Keratinocyte (primary cell): ENCODE measurements around the gene SELENOV.

ENCODE experiments used
- EZH2 ChIP-seq: IDR thresholded peaks from one replicate; pipeline ENCODE4 v1.6.1; 2012; ENCODE audit warnings: inconsistent platforms, mild to moderate bottlenecking, low read length, moderate library complexity
- TF ChIP-seq, protein P1 (sequence below), 3 experiments: IDR thresholded peaks in 1 of 3; conservative IDR thresholded peaks in 1 of 3; optimal IDR thresholded peaks in 1 of 3; 2 replicates in 2 of 3; 3 replicates in 1 of 3; pipeline versions ENCODE3 to v1.5.1; 2011; ENCODE audit warnings: low read length in 3 of 3, mild to moderate bottlenecking in 3 of 3, moderate library complexity in 2 of 3, control low read depth in 1 of 3, inconsistent platforms in 1 of 3; ENCODE audit not compliant: insufficient read depth in 2 of 3; ENCODE audit errors: extremely low read depth in 1 of 3

DNA sequence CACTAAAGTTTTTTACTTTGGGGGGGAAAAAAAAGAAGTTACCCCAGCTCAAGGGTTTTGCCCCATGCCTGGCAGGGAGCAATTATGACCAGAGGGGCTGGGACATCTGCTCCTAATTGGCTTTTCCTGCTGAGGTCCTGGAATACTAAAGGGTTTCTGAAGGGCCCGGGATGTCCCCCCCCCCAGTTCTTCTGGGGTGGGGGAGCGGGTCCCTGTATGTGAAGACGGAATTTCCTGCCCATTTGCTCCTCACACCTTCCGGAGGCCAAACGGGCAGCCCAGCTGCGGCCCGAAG is 17.3 kb upstream of the SELENOV start:
- TF ChIP-seq, protein P1, sequence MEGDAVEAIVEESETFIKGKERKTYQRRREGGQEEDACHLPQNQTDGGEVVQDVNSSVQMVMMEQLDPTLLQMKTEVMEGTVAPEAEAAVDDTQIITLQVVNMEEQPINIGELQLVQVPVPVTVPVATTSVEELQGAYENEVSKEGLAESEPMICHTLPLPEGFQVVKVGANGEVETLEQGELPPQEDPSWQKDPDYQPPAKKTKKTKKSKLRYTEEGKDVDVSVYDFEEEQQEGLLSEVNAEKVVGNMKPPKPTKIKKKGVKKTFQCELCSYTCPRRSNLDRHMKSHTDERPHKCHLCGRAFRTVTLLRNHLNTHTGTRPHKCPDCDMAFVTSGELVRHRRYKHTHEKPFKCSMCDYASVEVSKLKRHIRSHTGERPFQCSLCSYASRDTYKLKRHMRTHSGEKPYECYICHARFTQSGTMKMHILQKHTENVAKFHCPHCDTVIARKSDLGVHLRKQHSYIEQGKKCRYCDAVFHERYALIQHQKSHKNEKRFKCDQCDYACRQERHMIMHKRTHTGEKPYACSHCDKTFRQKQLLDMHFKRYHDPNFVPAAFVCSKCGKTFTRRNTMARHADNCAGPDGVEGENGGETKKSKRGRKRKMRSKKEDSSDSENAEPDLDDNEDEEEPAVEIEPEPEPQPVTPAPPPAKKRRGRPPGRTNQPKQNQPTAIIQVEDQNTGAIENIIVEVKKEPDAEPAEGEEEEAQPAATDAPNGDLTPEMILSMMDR (optimal IDR thresholded peaks at IDR 0.05 in 1 of 3, IDR thresholded peaks at IDR 0.05 in 1 of 3, conservative IDR thresholded peaks at IDR 0.05 in 1 of 3; ENCODE audit: extremely low read depth in 1 of 3, insufficient read depth in 2 of 3, low read length in 3 of 3) = no peak
- TF ChIP-seq EZH2 = no peak
